ENCODE data around the gene MRPL47.

The MRPL47 gene

DNA sequence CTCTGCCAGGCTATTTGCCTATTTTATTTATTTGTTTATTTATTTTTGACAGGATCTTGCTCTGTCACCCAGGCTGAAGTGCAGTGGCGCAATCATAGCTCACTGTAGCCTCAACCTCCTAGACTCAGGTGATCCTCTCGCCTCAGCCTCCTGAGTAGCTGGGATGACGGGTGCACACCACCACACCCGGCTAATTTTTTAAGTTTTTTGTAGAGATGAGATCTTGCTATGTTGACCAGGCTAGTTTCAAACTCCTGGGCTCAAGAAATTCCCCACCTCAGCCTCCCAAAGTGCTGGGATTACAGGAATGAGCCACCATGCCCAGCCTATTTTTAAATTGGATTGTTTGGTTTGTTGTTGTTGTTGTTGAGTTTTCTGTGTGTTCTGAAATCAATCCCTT, 5.6 kb upstream of the MRPL47 start:
- TF ChIP-seq ZNF274 (IDR thresholded peaks at IDR 0.05; ENCODE audit: low read depth, low read length): no peak
- no peak overlapping the region for H3K4me3 ChIP-seq (ENCODE audit: low read length)

DNA sequence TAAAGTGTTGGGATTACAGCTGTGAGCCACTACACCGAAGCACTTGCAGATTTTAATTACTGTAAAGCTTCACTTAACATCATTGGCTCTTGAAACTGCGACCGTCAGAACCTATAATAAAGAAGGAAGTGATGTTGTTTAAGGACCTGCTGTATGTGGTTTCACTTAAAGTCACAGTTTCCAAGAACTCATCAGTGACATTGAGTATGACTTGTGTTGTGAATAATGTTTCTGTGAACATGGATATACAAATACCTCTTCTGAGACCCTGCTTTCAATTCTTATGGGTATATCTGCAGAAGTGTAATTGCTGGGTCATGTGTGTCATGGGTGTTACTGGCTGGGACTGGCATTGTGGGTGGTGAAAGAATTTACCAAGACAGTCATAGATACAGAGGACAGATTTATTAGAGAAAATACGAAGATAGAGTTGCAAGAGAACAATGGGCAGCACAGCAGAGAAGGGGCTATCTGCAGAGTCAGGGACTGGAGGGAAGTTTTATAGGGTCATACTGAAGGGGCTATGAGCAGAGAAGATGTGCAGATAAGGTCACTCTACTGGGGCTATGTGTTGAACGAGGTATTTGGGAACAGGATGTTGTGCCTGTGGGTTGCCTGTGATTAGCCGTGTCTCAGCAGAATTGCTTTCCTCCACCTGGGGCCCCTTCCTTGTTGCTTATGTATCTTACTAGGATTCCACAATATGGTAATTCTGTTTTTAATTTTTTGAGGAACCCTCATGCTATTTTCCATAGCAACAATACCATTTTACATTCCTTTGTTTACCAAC, 4.7 kb upstream of the MRPL47 start:
- peak overlapping the region; percentile 25; the same call in 1 of the 2 replicates for H3K4me3 ChIP-seq (ENCODE audit: low read length)
- no peak for TF ChIP-seq ZNF274 (IDR thresholded peaks at IDR 0.05; ENCODE audit: low read depth, low read length)

DNA sequence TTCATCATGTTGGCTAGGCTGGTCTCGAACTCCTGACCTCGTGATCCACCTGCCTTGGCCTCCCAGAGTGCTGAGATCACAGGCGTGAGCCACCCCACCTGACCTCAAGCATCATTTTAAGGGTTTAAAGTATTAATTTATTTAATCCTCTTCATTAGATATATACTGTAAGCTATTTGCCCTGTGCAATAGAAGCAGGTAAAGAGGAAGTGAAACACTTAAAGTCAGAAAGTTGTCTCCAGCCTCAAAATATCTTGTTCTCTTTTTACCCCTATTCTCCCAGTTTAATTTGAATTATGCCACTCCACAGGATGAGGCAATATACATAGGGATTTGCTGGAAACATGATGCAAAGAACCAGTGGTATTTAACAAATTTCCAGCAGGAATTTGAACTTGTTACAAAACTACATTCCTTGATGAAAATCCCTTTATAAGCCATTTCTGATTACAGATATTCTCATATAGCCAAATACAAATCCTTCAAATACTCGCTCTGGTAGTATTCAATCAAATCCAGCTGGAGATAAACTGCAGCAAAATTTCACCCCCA, 2.2 kb upstream of the MRPL47 start:
- H3K4me3 ChIP-seq (ENCODE audit: low read length): no peak overlapping the region; the same call in 1 of the 2 replicates
- TF ChIP-seq ZNF274 (IDR thresholded peaks at IDR 0.05; ENCODE audit: low read depth, low read length): no peak

DNA sequence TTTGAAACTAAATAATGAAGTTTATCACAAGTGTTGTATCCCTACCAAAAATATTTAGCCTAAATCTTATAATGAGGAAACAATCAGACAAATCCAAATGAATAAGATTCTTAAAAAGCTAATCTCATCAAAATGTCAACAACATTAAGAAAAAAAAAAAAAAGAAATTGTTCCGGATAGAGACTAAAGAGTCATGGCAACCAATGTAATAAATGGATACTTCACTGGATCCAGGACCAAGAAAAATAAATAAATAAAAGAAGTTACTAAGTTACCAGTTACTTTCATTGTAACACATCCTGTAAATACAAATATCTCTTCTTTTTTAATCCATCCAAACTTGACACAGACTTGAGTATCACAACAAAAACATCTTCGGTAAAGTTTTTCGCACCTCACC, 607 bp downstream of the MRPL47 start:
- no peak for TF ChIP-seq ZNF274 (IDR thresholded peaks at IDR 0.05; ENCODE audit: low read depth, low read length)
- peak overlapping the region; percentile 87 for H3K4me3 ChIP-seq (ENCODE audit: low read length)

DNA sequence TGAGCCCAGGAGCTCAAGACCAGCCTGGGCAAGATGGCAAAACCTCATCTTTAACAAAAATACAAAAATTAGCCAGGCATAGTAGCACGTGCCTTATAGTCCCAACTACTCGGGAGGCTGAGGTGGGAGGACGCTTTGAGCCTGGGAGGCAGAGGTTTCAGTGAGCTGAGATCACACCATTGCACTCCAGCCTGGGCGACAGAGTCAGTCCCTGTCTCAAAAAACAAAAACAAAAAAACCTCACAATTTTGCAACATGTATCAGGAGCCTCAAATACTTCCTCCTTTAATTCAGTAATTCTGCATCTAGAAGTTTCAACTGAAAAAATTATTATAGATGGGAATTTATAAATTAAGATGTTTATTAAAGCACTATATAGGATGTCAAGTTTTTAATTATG, 1.1 kb downstream of the MRPL47 start:
- peak overlapping the region; percentile 87 for H3K4me3 ChIP-seq (ENCODE audit: low read length)

DNA sequence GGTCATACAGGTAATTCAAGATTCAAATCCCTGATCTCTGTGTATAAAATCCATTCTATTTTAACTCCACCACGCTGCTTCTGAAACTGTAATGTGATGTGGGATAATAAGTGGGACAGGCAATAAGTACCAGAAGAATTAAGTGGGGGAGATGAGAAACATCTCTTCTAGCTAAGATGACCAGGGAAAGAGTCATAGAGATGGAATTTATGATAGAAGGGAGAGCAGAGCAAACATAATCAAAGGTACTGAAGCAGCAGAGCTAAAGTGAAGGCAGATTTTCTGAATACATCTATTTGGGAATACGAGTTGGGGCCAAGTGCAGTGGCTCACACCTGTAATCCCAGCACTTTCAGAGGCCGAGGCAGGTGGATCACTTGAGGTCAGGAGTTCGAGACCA, 4.9 kb downstream of the MRPL47 start:
- no peak overlapping the region for H3K4me3 ChIP-seq (ENCODE audit: low read length)
- no peak for TF ChIP-seq ZNF274 (IDR thresholded peaks at IDR 0.05; ENCODE audit: low read depth, low read length)

More for the DNA sequence above, 1.1 kb downstream of the MRPL47 start:
- no peak for TF ChIP-seq ZNF274 (IDR thresholded peaks at IDR 0.05; ENCODE audit: low read depth, low read length)

DNA sequence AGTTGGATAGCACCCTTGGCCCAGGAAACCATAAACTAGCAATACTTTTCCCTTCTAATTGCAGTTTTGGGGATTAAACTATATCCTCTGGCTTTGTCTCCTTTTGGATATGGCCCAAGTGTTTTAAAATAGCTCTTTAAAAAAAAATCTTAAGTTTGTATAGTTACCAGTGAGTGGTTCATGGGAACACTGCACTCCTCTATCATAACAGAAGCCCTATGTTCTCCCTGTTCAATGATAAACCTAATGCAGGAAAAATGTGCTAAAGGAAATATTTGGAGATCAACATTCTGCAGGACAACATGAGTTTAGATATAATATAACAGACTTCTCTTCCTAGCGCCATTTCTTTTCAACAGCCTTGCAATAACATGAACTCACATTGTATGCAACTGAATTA, 13.1 kb downstream of the MRPL47 start:
- H3K4me3 ChIP-seq (ENCODE audit: low read length): no peak overlapping the region
- TF ChIP-seq ZNF274 (IDR thresholded peaks at IDR 0.05; ENCODE audit: low read depth, low read length): no peak

DNA sequence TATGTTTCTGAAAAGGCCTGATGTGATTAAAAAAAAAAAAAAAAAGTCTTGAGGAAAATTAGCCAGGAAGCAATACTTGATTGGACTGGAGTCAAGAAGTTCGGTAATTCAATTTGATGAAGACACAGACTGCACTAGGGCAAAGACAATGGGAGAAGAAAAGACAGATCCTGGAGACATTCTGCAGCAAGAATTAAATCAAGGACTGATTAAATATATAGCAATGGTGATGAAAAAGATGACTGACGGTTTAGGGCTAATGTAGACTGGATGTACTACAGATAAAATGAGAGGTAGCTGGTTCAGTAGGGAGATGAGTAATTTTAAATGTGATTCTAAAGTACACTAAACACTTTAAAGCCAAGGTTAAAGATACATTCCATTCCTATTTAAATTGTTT, 13.8 kb downstream of the MRPL47 start:
- no peak for TF ChIP-seq ZNF274 (IDR thresholded peaks at IDR 0.05; ENCODE audit: low read depth, low read length)
- H3K4me3 ChIP-seq (ENCODE audit: low read length): no peak overlapping the region

DNA sequence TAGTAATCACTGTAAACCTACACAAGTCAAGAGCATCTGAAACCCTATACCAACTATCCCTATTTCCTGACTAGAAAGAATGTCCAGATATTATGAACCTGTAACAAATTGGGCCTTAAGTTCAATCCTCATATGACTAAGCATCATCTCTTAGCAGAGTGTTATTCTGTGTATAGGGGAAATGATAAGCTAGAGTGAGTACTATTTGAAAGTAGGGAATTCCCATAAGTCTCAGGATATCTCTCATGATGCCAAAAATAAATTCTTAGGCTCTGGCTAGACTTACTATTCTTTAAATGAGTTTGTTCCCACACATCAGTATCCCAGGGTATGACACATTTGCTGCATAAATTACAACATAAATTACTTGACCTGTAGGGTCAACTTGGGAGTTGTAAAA, 15.3 kb downstream of the MRPL47 start:
- TF ChIP-seq ZNF274 (IDR thresholded peaks at IDR 0.05; ENCODE audit: low read depth, low read length): no peak
- no peak overlapping the region for H3K4me3 ChIP-seq (ENCODE audit: low read length)

DNA sequence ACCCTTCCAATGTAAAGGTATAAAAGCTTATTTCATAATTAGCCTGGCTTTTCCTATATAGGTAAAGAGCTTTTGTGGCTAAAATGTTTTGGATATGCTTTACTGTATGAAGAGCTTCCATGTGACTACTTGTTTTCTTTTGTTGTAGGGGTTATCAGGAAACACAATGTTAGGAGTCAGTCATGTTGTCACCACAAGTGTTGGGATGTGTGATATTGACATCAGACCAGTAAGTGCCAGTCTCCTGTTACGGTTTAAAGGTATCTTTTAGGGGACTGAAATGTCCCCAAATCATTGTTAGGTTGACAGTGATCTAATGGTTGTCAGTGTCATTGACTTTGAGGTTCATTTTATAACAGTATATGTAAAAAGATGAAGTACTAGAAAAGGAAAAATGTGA, 23.4 kb downstream of the MRPL47 start:
- H3K4me3 ChIP-seq (ENCODE audit: low read length): no peak overlapping the region
- TF ChIP-seq ZNF274 (IDR thresholded peaks at IDR 0.05; ENCODE audit: low read depth, low read length): no peak

DNA sequence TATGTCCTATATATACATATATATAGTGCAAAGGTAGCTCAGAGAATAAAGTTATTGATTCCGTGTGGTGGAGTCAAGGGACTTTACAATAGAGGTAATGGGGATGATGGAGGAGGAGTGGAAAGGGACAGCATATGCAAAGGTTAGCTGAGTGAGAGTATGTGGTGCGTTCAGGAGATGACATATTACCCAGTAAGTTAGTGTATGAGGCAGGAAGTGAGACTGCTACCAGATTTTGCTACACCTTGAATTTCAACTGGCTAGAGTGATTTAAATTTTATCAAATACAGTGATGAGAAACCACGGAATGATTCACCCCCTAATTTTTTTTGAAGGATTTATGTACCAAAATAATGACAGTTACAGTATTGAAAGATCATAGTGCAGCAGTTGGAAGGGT, 38.9 kb downstream of the MRPL47 start:
- no peak overlapping the region for H3K4me3 ChIP-seq (ENCODE audit: low read length)
- TF ChIP-seq ZNF274 (IDR thresholded peaks at IDR 0.05; ENCODE audit: low read depth, low read length): no peak

DNA sequence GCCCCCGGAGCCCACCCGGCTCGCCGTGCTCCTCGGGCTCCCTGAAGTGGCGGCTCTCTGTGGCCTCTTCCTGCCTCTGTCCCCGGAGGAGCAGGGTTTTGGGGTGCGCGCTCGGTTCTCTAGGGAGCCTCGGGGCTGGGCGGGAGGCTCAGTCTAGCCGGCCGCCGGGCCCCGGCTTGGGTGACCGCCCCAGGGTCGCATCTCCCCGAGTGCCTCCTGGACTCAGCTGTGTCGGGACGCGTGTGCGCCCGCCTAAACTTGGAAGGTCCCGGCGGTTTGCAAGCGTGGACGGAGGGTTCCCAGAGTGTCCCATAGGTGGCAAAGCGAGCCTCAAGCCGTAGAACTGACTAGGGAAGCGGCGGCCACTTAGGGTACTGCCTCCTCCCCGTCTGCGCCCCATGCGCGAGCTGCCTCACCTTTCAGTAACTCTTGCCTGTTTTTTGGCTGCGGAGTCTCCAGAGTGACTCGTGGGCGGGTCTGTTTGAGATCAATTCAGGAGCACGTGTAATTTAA, 41.1 kb downstream of the MRPL47 start:
- no peak for TF ChIP-seq ZNF274 (IDR thresholded peaks at IDR 0.05; ENCODE audit: low read depth, low read length)
- H3K4me3 ChIP-seq (ENCODE audit: low read length): peak overlapping the region; percentile 75

DNA sequence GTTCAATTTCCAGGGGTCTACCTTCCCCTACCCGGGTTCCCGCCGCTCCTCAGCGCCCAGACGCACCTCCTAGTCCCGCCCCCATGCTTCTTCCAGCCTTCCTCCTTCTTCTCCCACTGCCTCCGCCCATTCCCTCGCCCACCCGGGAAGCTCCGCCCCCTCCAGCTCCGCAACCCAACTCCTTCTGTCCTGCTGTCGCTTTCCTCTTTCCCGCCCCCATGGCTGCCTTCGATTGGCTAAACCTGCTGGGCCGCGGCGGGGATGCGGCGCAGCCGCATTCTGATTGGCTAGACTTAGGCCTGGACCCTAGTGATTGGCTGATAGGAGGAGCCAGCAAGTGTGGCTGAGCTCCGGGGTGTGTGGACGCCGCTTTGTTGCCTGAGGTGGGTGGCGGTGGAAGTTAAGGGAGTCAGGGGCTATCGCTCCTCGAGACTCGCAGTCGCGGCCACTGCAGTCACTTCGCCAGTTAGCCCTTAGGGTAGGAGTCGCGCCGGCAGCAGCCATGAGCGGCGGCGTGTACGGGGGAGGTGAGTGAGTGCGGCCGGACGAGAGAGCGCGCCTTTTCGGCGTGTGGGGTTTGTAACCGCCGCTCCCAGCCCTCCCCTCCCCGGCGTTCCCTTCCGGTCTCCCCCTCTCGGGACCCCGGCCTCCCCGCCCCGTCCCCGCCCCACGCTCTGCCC, 41.7 kb downstream of the MRPL47 start, which contains the start of gene ACTL6A:
ACTL6A (plus strand) TSS at position 336 of the 680 bp plus-strand sequence; CDS start at position 503, 167 bp downstream.
- H3K4me3 ChIP-seq (ENCODE audit: low read length): peak within 1 kb of the TSS; percentile 75
- no peak for TF ChIP-seq ZNF274 (IDR thresholded peaks at IDR 0.05; ENCODE audit: low read depth, low read length)

DNA sequence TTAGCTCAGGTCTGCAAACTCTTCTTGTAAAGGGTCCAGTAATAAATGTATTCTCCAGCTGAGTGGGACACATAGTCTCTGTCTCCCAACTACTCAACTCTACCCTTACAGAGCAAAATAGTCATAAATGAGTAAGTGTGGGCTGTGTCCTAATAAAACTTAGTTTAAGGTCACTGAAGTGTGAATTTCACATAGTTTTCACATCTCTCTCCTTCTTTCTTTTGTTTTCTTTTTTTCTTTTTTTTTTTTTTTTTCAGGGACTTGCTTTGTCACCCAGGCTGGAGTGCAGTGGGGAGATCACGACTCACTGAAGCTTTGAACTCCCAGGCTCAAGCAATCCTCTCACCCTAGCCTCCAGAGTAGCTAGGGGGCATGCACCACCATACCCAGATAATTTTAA, 43.6 kb downstream of the MRPL47 start:
- no peak for TF ChIP-seq ZNF274 (IDR thresholded peaks at IDR 0.05; ENCODE audit: low read depth, low read length)
- no peak overlapping the region for H3K4me3 ChIP-seq (ENCODE audit: low read length)
